Prostate gland (tissue), 2 donors: ENCODE results near the gene DLG2.

ENCODE experiments used
- POLR2A ChIP-seq: fragments of 450-650 bp; IDR thresholded peaks from one replicate; pipeline ENCODE4 v1.6.1; 2016; ENCODE audit warnings: antibody characterized with exemption, mild to moderate bottlenecking
- POLR2AphosphoS5 ChIP-seq: sonication (generic); formaldehyde crosslinking; IDR thresholded peaks from one replicate; pipeline ENCODE4 v1.6.1; 2017; ENCODE audit warnings: antibody characterized with exemption
- TF ChIP-seq, protein P1 (sequence below), 4 experiments: fragments of 200-600 bp in 2 of 4; fragments of 450-650 bp in 2 of 4; sonication (generic) in 2 of 4; IDR thresholded peaks; 1 replicate in 3 of 4; 2 replicates in 1 of 4; pipeline ENCODE4 v1.5.1; 2016 to 2019; ENCODE audit warnings: antibody characterized with exemption in 4 of 4, mild to moderate bottlenecking in 2 of 4, moderate library complexity in 2 of 4

DNA sequence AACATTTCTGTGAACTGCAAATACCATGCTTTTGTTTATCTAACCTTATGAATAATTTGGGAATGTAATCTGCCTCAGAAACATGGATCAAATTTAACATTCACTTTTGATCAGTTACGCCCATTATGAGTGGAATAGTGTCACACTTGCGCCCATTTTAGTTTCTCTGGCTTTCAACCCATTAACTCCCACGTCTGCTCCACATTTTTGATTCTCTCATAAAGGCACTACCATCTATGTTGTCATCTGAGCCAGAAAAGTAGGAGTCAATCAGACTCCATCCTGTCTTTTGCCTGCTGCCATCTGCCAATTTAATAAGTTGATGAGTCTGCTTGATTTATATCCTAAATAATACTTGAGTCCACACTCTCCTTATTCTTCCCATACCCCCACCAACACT lies 1090.7 kb downstream of the DLG2 start:
- TF ChIP-seq, protein P1, sequence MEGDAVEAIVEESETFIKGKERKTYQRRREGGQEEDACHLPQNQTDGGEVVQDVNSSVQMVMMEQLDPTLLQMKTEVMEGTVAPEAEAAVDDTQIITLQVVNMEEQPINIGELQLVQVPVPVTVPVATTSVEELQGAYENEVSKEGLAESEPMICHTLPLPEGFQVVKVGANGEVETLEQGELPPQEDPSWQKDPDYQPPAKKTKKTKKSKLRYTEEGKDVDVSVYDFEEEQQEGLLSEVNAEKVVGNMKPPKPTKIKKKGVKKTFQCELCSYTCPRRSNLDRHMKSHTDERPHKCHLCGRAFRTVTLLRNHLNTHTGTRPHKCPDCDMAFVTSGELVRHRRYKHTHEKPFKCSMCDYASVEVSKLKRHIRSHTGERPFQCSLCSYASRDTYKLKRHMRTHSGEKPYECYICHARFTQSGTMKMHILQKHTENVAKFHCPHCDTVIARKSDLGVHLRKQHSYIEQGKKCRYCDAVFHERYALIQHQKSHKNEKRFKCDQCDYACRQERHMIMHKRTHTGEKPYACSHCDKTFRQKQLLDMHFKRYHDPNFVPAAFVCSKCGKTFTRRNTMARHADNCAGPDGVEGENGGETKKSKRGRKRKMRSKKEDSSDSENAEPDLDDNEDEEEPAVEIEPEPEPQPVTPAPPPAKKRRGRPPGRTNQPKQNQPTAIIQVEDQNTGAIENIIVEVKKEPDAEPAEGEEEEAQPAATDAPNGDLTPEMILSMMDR (IDR thresholded peaks at IDR 0.05): no peak
- TF ChIP-seq POLR2AphosphoS5 (no peak), POLR2A (no peak)
